Right lobe of liver (tissue), 6 donors: Measurements from ENCODE around the gene SIM2. TPM values are rescaled to one million over a fixed set of nuclear protein-coding genes. Genes with fewer than 3 reads are reported as not detected.

ENCODE experiments used
- ATAC-seq, 4 donors: fragments of 200-7000 bp; cut with Tn5 transposase; one replicate each; pipeline ENCODE4 v1.9.1; 2020; ENCODE audit warnings: mild to moderate bottlenecking in 4 of 4, moderate library complexity in 4 of 4
- DNase-seq, 3 donors: peaks; one replicate each; pipeline ENCODE4 v3.0.0-alpha.2; 2020
- H3K27ac ChIP-seq, 3 donors: fragments of 200-600 bp; one replicate each; pipeline ENCODE4 v1.8.0; 2022
- H3K27me3 ChIP-seq, 2 donors: fragments of 200-600 bp; one replicate each; pipeline ENCODE4 v1.8.0; 2022
- H3K36me3 ChIP-seq, 4 donors: fragments of 200-600 bp; sonication (generic) in 1 of 4; one replicate each; pipeline versions ENCODE4 v1.5.1 to v1.8.0; 2017 to 2022; ENCODE audit warnings: control low read depth in 1 of 4
- H3K4me1 ChIP-seq, 4 donors: fragments of 200-600 bp; sonication (generic) in 1 of 4; one replicate each; pipeline versions ENCODE4 v1.5.1 to v1.8.0; 2017 to 2022; ENCODE audit warnings: control low read depth in 1 of 4
- H3K4me3 ChIP-seq, 3 donors: fragments of 200-600 bp; one replicate each; pipeline ENCODE4 v1.8.0; 2022
- H3K9me3 ChIP-seq, 4 donors: fragments of 200-600 bp; sonication (generic) in 1 of 4; one replicate each; pipeline versions ENCODE4 v1.5.1 to v1.8.0; 2017 to 2022; ENCODE audit warnings: control low read depth in 1 of 4
- CTCF ChIP-seq, 4 donors: fragments of 200-600 bp in 3 of 4; fragments of 450-650 bp in 1 of 4; IDR thresholded peaks; one replicate each; pipeline versions ENCODE4 v1.5.1 to v1.8.0; 2016 to 2022; ENCODE audit warnings: antibody characterized with exemption in 4 of 4, mild to moderate bottlenecking in 2 of 4
- POLR2A ChIP-seq: fragments of 450-650 bp; IDR thresholded peaks from one replicate; pipeline ENCODE4 v1.6.1; 2017; ENCODE audit warnings: antibody characterized with exemption, mild to moderate bottlenecking
- WGBS: methylation state at CpG from one replicate; pipeline ENCODE4 v1.1.6; 2018; ENCODE audit warnings: low coverage, low lambda C conversion rate; ENCODE audit not compliant: insufficient coverage; ENCODE audit errors: missing lambda C conversion rate; 5-methylcytosine and 5-hydroxymethylcytosine counted together
- intact Hi-C, 2 donors: fragments of 100-400 bp; cut with DNase I; formaldehyde crosslinking; loops; one replicate each; pipeline versions ENCODE4 v1.11.2 to v1.14.1; 2022
- total RNA-seq, 6 experiments: library from RNA; depleted of rRNA in 2 of 6; stranded (reverse); fragments of >200 nt in 2 of 6; fragmentation: NEBNext Ultra II Directional in 3 of 6; extraction: Animal tissue kit (Norgen Biotek cat#: 25700) in 3 of 6; gene quantifications; one replicate each; pipeline versions ENCODE4 v1.1.0 to v1.2.4, GENCODE V29; 2016 to 2023
- donor health status: DM: no; HTN: yes; CAD: no.
- donor health status: DM: no; HTN: no; CAD: no.
- donor health status: DM: no; HTN: no; CAD: no.
- donor health status: DM: no; HTN: yes; CAD: no.
- donor health status: DM: no; HTN: yes; CAD: no.

Gene SIM2
- total RNA-seq, 6 experiments from 2014 or later, result not detected

- Histone ChIP-seq H3K27me3 (no peaks in the 10 kb centered on the region), H3K36me3 (no peaks in the 10 kb centered on the region), H3K9me3 (no peaks in the 10 kb centered on the region), H3K4me3 (no peak overlapping the region), H3K27ac (no peak overlapping the region), H3K4me1 (no peaks in the 10 kb centered on the region)
- DNase-seq (no peak), ATAC-seq (no peak)
- WGBS, result 98% methylated on average over 11 of the region's 11 CpGs
- TF ChIP-seq POLR2A (no peak), CTCF (IDR thresholded peaks at IDR 0.05) (no peak)
- intact Hi-C loops, result no loop called here
Measured at GRCh38 chr21:36767096-36767495, 68.2 kb downstream of the SIM2 start.

GRCh38 chr21:36768496-36768895 is 69.6 kb downstream of the SIM2 start:
- ATAC-seq, result no peak
- TF ChIP-seq CTCF (IDR thresholded peaks at IDR 0.05) (no peak), POLR2A (no peak)
- 96% methylated on average over 3 of the region's 13 CpGs for WGBS
- DNase-seq, result no peak
- H3K4me3 ChIP-seq, result no peak overlapping the region
- no peaks in the 10 kb centered on the region for H3K27me3 ChIP-seq
- H3K36me3 ChIP-seq, result no peaks in the 10 kb centered on the region
- peaks cover 0 to 9% (median 3%) of the 10 kb centered on the region in 4 donors for H3K4me1 ChIP-seq
- H3K9me3 ChIP-seq, result no peaks in the 10 kb centered on the region
- intact Hi-C loops, result no loop called here
- H3K27ac ChIP-seq, result no peak overlapping the region

GRCh38 chr21:36769051-36769839 is 70.3 kb downstream of the SIM2 start:
- TF ChIP-seq CTCF (IDR thresholded peaks at IDR 0.05) (no peak), POLR2A (no peak)
- intact Hi-C loops, result no loop called here
- Histone ChIP-seq H3K36me3 (no peaks in the 10 kb centered on the region), H3K4me1 (peaks cover 0 to 12% (median 4%) of the 10 kb centered on the region in 4 donors), H3K27me3 (no peaks in the 10 kb centered on the region), H3K27ac (no peak overlapping the region), H3K9me3 (no peaks in the 10 kb centered on the region), H3K4me3 (no peak overlapping the region)
- 64% methylated on average over 7 of the region's 8 CpGs for WGBS
- DNase-seq, result no peak
- ATAC-seq, result no peak

GRCh38 chr21:36773117-36773516 is 74.2 kb downstream of the SIM2 start:
- TF ChIP-seq POLR2A (no peak), CTCF (IDR thresholded peaks at IDR 0.05) (no peak)
- no peaks in the 10 kb centered on the region for H3K9me3 ChIP-seq
- H3K27me3 ChIP-seq, result no peaks in the 10 kb centered on the region
- H3K4me1 ChIP-seq, result peaks cover 0 to 12% (median 4%) of the 10 kb centered on the region in 4 donors
- peak overlapping the region in 1 of 3 donors; percentile 11 for H3K27ac ChIP-seq
- no peaks in the 10 kb centered on the region for H3K36me3 ChIP-seq
- ATAC-seq (peak; percentile 97 to 99 (median 98)), DNase-seq (peak; percentile 90 to 96 (median 94))
- H3K4me3 ChIP-seq, result no peak overlapping the region
- WGBS, result 23% methylated on average over 5 of the region's 5 CpGs
- intact Hi-C loops, result no loop called here
